A549 (cell line): ENCODE results near the gene PAK1. TPM values are rescaled to one million over a fixed set of nuclear protein-coding genes. Genes with fewer than 3 reads are reported as not detected.

Source experiments
- ATAC-seq, 2 experiments: fragments of 200-7000 bp in 1 of 2; fragments of >200 bp in 1 of 2; cut with Nextera tagmentation in 1 of 2; cut with Tn5 transposase in 1 of 2; 3 replicates each; pipeline versions ENCODE4 v1.8.0 to v1.9.1; 2018 to 2020; ENCODE audit warnings: mild to moderate bottlenecking in 1 of 2, moderate library complexity in 1 of 2
- CTCF ChIA-PET: fragments of 300-600 bp; sonication (Branson Sonifier 250); formaldehyde crosslinking; extraction: SDS; loops from one replicate; lab custom pipeline; 2021; ENCODE audit warnings: antibody characterized with exemption, inconsistent platforms; lab: Yijun Ruan, JAX
- POLR2A ChIA-PET: fragments of 350-600 bp; formaldehyde crosslinking; extraction: SDS; loops from one replicate; lab custom pipeline; 2021; ENCODE audit warnings: antibody characterized with exemption, inconsistent platforms; lab: Yijun Ruan, JAX
- DNase-seq, 2 experiments: peaks; one replicate each; pipeline versions ENCODE4 v3.0.0 to v3.0.0-alpha.2; 2011 to 2016; ENCODE audit warnings: low read depth in 1 of 2, low spot score in 1 of 2
- FAIRE-seq: peaks from 2 replicates; lab custom pipeline; 2011; peaks lifted over from hg19 to GRCh38; lab: Jason Lieb, UNC
- H3K27ac ChIP-seq, 2 experiments: fragments of >200 bp; sonication (Bioruptor Twin); formaldehyde crosslinking; 3 replicates each; pipeline ENCODE4 v1.5.1; 2016 to 2017
- H3K4me1 ChIP-seq: fragments of >200 bp; sonication (Bioruptor Twin); formaldehyde crosslinking; 3 replicates; pipeline ENCODE4 v1.6.1; 2016
- H3K4me2 ChIP-seq: fragments of >200 bp; sonication (Bioruptor Twin); formaldehyde crosslinking; 3 replicates; pipeline ENCODE4 v1.6.1; 2016
- H3K4me3 ChIP-seq: fragments of >200 bp; sonication (Bioruptor Twin); formaldehyde crosslinking; 3 replicates; pipeline ENCODE4 v1.5.1; 2016
- H3K9me3 ChIP-seq: fragments of >200 bp; sonication (Bioruptor Twin); formaldehyde crosslinking; 3 replicates; pipeline ENCODE4 v1.6.1; 2016
- BCL3 ChIP-seq: fragments of >200 bp; sonication (Bioruptor Twin); formaldehyde crosslinking; IDR thresholded peaks from 3 replicates; pipeline ENCODE4 v1.6.1; 2016
- CBX2 ChIP-seq: fragments of 200-600 bp; sonication (generic); IDR thresholded peaks from 2 replicates; pipeline ENCODE4 v1.6.1; 2016; ENCODE audit warnings: low read depth, mild to moderate bottlenecking, borderline replicate concordance
- CEBPB ChIP-seq, 2 experiments: fragments of >200 bp in 1 of 2; sonication (Bioruptor Twin) in 1 of 2; formaldehyde crosslinking in 1 of 2; IDR thresholded peaks; 2 replicates each; pipeline ENCODE4 v1.6.1; 2012 to 2016
- CTCF ChIP-seq: fragments of >200 bp; sonication (Bioruptor Twin); formaldehyde crosslinking; IDR thresholded peaks from 3 replicates; pipeline ENCODE4 v1.5.1; 2016
- EP300 ChIP-seq, 2 experiments: fragments of >200 bp; sonication (Bioruptor Twin); formaldehyde crosslinking; IDR thresholded peaks; 2 replicates in 1 of 2; 3 replicates in 1 of 2; pipeline ENCODE4 v1.6.1; 2016 to 2017
- FOXS1 ChIP-seq: fragments of 250-450 bp; sonication (Bioruptor Pico); IDR thresholded peaks from 2 replicates; pipeline ENCODE4 v1.5.0; 2020; ENCODE audit warnings: mild to moderate bottlenecking, moderate library complexity
- GATA3 ChIP-seq: IDR thresholded peaks from 2 replicates; pipeline ENCODE4 v1.6.1; 2012; ENCODE audit warnings: borderline replicate concordance
- HDAC2 ChIP-seq: fragments of 200-600 bp; sonication (generic); IDR thresholded peaks from 2 replicates; pipeline ENCODE4 v1.6.1; 2016
- HOXB13 ChIP-seq: fragments of 250-450 bp; sonication (Bioruptor Pico); IDR thresholded peaks from 2 replicates; pipeline ENCODE4 v1.5.0; 2020; ENCODE audit warnings: low read depth, mild to moderate bottlenecking, moderate library complexity
- KDM5A ChIP-seq: fragments of 200-600 bp; sonication (generic); IDR thresholded peaks from 2 replicates; pipeline ENCODE4 v1.6.1; 2016; ENCODE audit warnings: antibody characterized with exemption, mild to moderate bottlenecking
- NR3C1 ChIP-seq: fragments of >200 bp; sonication (Bioruptor Twin); formaldehyde crosslinking; IDR thresholded peaks from 3 replicates; pipeline ENCODE4 v1.6.1; 2017
- PBX3 ChIP-seq: IDR thresholded peaks from 2 replicates; pipeline ENCODE4 v1.6.1; 2012
- SREBF2 ChIP-seq: fragments of 450-650 bp; IDR thresholded peaks from 2 replicates; pipeline ENCODE4 v1.6.1; 2014; ENCODE audit warnings: mild to moderate bottlenecking, moderate library complexity
- ZC3H11A ChIP-seq: fragments of 450-650 bp; IDR thresholded peaks from 2 replicates; pipeline ENCODE4 v1.6.1; 2014; ENCODE audit warnings: antibody characterized with exemption, mild to moderate bottlenecking
- ZFP36 ChIP-seq: fragments of 450-650 bp; IDR thresholded peaks from 2 replicates; pipeline ENCODE4 v1.6.1; 2014; ENCODE audit warnings: borderline replicate concordance; ENCODE audit not compliant: partially characterized antibody
- WGBS: methylation state at CpG from one replicate; pipeline ENCODE4 v1.1.6; 2017; ENCODE audit errors: missing lambda C conversion rate; 5-methylcytosine and 5-hydroxymethylcytosine counted together
- polyA plus RNA-seq, 4 experiments: library from polyadenylated mRNA; depleted of rRNA in 3 of 4; stranded (reverse); fragments of >200 nt; fragmentation: RNase III in 1 of 4; extraction: RNeasy Plus Mini Kit Qiagen cat#74134 plus additional on column Dnase treatment in 1 of 4; gene quantifications; 2 replicates in 3 of 4; 3 replicates in 1 of 4; pipeline ENCODE4 v1.2.3, GENCODE V29; 2011 to 2017

Gene PAK1
- polyA plus RNA-seq, 2 of the 4 experiments (the other 2 are of a cell fraction) = 20.6 to 60.7 TPM

GRCh38 chr11:77401486-77402217 is 72.2 kb downstream of the PAK1 start:
- Histone ChIP-seq H3K4me2 (no peak overlapping the region), H3K9me3 (no peaks in the 10 kb centered on the region), H3K4me1 (no peaks in the 10 kb centered on the region), H3K27ac (no peak overlapping the region), H3K4me3 (no peak overlapping the region)
- no peak for FAIRE-seq
- no peak for TF ChIP-seq PBX3
- TF ChIP-seq FOXS1 (CRISPR knock-in tag) = no peak
- TF ChIP-seq CBX2 = no peak
- TF ChIP-seq HOXB13 (CRISPR knock-in tag) = no peak
- TF ChIP-seq ZC3H11A = no peak
- TF ChIP-seq ZFP36 = no peak
- no peak for TF ChIP-seq SREBF2
- no peak for TF ChIP-seq CEBPB (IDR thresholded peaks at IDR 0.05)
- no peak for TF ChIP-seq BCL3
- 91% methylated on average over 2 of the region's 2 CpGs for WGBS
- ChIA-PET POLR2A (no interaction called here), CTCF (interaction anchor here (0.5 to 2.2 kb wide), 5 partner anchors 10 to 206 kb away, joined by 3 to 6 read pairs (median 3); no protein-coding TSS in a partner anchor)
- no peak for ATAC-seq
- no peak for DNase-seq

GRCh38 chr11:77400775-77401449 is 73.0 kb downstream of the PAK1 start:
- ATAC-seq = no peak
- WGBS = 81% methylated on average over 5 of the region's 5 CpGs
- TF ChIP-seq EP300 (IDR thresholded peaks at IDR 0.05) = no peak
- TF ChIP-seq HDAC2 = no peak
- TF ChIP-seq NR3C1 = no peak
- TF ChIP-seq GATA3 = no peak
- TF ChIP-seq HOXB13 (CRISPR knock-in tag) = no peak
- no peak for TF ChIP-seq FOXS1 (CRISPR knock-in tag)

GRCh38 chr11:77400271-77400670 is 73.6 kb downstream of the PAK1 start:
- POLR2A ChIA-PET = no interaction called here
- CTCF ChIA-PET = interaction anchor here (1.4 kb wide), 1 partner anchor 12 kb away, joined by 6 read pairs; no protein-coding TSS in a partner anchor
- no peak overlapping the region for H3K4me3 ChIP-seq

More at GRCh38 chr11:77400775-77401449, 73.0 kb downstream of the PAK1 start:
- DNase-seq = no peak
- Histone ChIP-seq H3K4me3 (no peak overlapping the region), H3K27ac (no peak overlapping the region), H3K4me1 (peaks cover 2% of the 10 kb centered on the region; the same call in 2 of the 3 replicates), H3K9me3 (no peaks in the 10 kb centered on the region), H3K4me2 (no peak overlapping the region)
- CTCF ChIA-PET = interaction anchor here (0.5 to 2.2 kb wide), 5 partner anchors 11 to 206 kb away, joined by 3 to 6 read pairs (median 3); no protein-coding TSS in a partner anchor
- POLR2A ChIA-PET = no interaction called here
- no peak for FAIRE-seq

More at GRCh38 chr11:77400271-77400670, 73.6 kb downstream of the PAK1 start:
- Histone ChIP-seq H3K27ac (no peak overlapping the region), H3K4me1 (peaks cover 7% of the 10 kb centered on the region; the same call in 2 of the 3 replicates), H3K4me2 (no peak overlapping the region), H3K9me3 (no peaks in the 10 kb centered on the region)
- WGBS = 72% methylated on average over 2 of the region's 2 CpGs
- ATAC-seq = no peak
- DNase-seq = no peak
- TF ChIP-seq KDM5A = no peak
- no peak for TF ChIP-seq CTCF
- no peak for TF ChIP-seq NR3C1
- FAIRE-seq = no peak
